Coronary artery (tissue), 2 donors: ENCODE results near the gene PDE8A.
A peak's percentile ranks its signal among the peaks of the same experiment; 100 is the strongest.

Experiments used
- DNase-seq: peaks from one replicate; pipeline ENCODE4 v3.0.0-alpha.2; 2017; ENCODE audit warnings: low spot score
- H3K27ac ChIP-seq, 2 donors: fragments of 200-600 bp; sonication (generic); one replicate each; pipeline ENCODE4 v1.5.1; 2016 to 2019
- H3K4me3 ChIP-seq: fragments of 200-600 bp; sonication (generic); 2 replicates; pipeline ENCODE4 v1.5.1; 2016; ENCODE audit warnings: mild to moderate bottlenecking, moderate library complexity
- CTCF ChIP-seq: fragments of 200-600 bp; sonication (generic); IDR thresholded peaks from one replicate; pipeline ENCODE4 v1.5.1; 2019; ENCODE audit warnings: antibody characterized with exemption

The PDE8A gene

GRCh38 chr15:84944861-84945260, 36.8 kb upstream of the PDE8A start:
- no peak overlapping the region for H3K27ac ChIP-seq
- DNase-seq, result no peak
- no peak overlapping the region for H3K4me3 ChIP-seq
- TF ChIP-seq CTCF, result no peak

GRCh38 chr15:84946772-84947489, 34.7 kb upstream of the PDE8A start:
- TF ChIP-seq CTCF, result no peak
- DNase-seq, result no peak
- H3K4me3 ChIP-seq, result no peak overlapping the region
- H3K27ac ChIP-seq, result peak overlapping the region in 1 of 2 donors; percentile 35

GRCh38 chr15:84947947-84948830, 33.5 kb upstream of the PDE8A start:
- Histone ChIP-seq H3K27ac (peak overlapping the region; percentile 29 to 71), H3K4me3 (no peak overlapping the region)
- DNase-seq, result no peak
- TF ChIP-seq CTCF, result no peak

GRCh38 chr15:84949043-84949442, 32.6 kb upstream of the PDE8A start:
- DNase-seq, result no peak
- peak overlapping the region; percentile 29 to 71 for H3K27ac ChIP-seq
- no peak overlapping the region for H3K4me3 ChIP-seq
- no peak for TF ChIP-seq CTCF

- DNase-seq, result no peak
- Histone ChIP-seq H3K4me3 (no peak overlapping the region), H3K27ac (peak overlapping the region in 1 of 2 donors; percentile 3)
- no peak for TF ChIP-seq CTCF
Observed at GRCh38 chr15:84949845-84950569, 31.6 kb upstream of the PDE8A start.

- Histone ChIP-seq H3K27ac (peak overlapping the region in 1 of 2 donors; percentile 3), H3K4me3 (no peak overlapping the region)
- DNase-seq, result no peak
- TF ChIP-seq CTCF, result no peak
Observed at GRCh38 chr15:84950570-84951111, 31.0 kb upstream of the PDE8A start.
